Lung (tissue), 12 donors: Measurements from ENCODE around the gene FBXL12. TPM values are rescaled to one million over a fixed set of nuclear protein-coding genes. Genes with fewer than 3 reads are reported as not detected.

ENCODE experiments used
- ATAC-seq: fragments of 200-7000 bp; cut with Tn5 transposase; one replicate; pipeline ENCODE4 v1.9.1; 2020; ENCODE audit warnings: moderate number of reproducible peaks; ENCODE audit not compliant: insufficient read depth, low FRiP score
- DNase-seq, 3 donors: peaks; one replicate each; pipeline ENCODE4 v3.0.0-alpha.2; 2013 to 2017
- H3K27ac ChIP-seq, 2 donors: one replicate each; pipeline ENCODE4 v1.5.1; 2013; ENCODE audit warnings: mild to moderate bottlenecking in 2 of 2, moderate library complexity in 2 of 2, control low read depth in 1 of 2, inconsistent platforms in 1 of 2, low read depth in 1 of 2, low read length in 1 of 2
- H3K27me3 ChIP-seq, 3 donors: one replicate each; pipeline ENCODE4 v1.5.1; 2013; ENCODE audit warnings: low read length in 2 of 3; ENCODE audit not compliant: control insufficient read depth in 3 of 3, insufficient read depth in 3 of 3
- H3K36me3 ChIP-seq, 4 donors: one replicate each; pipeline ENCODE4 v1.5.1; 2013; ENCODE audit warnings: low read length in 4 of 4, mild to moderate bottlenecking in 1 of 4, moderate library complexity in 1 of 4; ENCODE audit not compliant: control insufficient read depth in 4 of 4, insufficient read depth in 4 of 4
- H3K4me1 ChIP-seq, 5 donors: one replicate each; pipeline ENCODE4 v1.5.1; 2013; ENCODE audit warnings: low read length in 5 of 5, mild to moderate bottlenecking in 2 of 5, moderate library complexity in 1 of 5; ENCODE audit not compliant: control insufficient read depth in 5 of 5, insufficient read depth in 5 of 5
- H3K4me3 ChIP-seq: one replicate; pipeline ENCODE4 v1.5.1; 2013; ENCODE audit warnings: mild to moderate bottlenecking, control low read depth, moderate library complexity
- H3K9ac ChIP-seq, 2 donors: one replicate each; pipeline ENCODE4 v1.5.1; 2013; ENCODE audit warnings: low read length in 2 of 2, control low read depth in 1 of 2; ENCODE audit not compliant: insufficient read depth in 1 of 2
- H3K9me3 ChIP-seq, 4 donors: one replicate each; pipeline ENCODE4 v1.5.1; 2013; ENCODE audit warnings: low read length in 3 of 4, mild to moderate bottlenecking in 1 of 4, moderate library complexity in 1 of 4; ENCODE audit not compliant: control insufficient read depth in 4 of 4, insufficient read depth in 3 of 4
- WGBS, 2 donors: extraction: QIAGEN DNeasy Blood & Tissue Kit; methylation state at CpG; one replicate each; pipeline ENCODE4 v1.1.7; 2013; 5-methylcytosine and 5-hydroxymethylcytosine counted together
- polyA plus RNA-seq, 2 donors: library from polyadenylated mRNA; stranded (reverse); fragments of 200-250 nt; gene quantifications; one replicate each; pipeline ENCODE4 v1.2.1, GENCODE V29; 2013
- total RNA-seq, 2 donors: library from RNA; depleted of rRNA in 1 of 2; stranded (reverse); fragments of >200 nt in 1 of 2; gene quantifications; one replicate each; pipeline ENCODE4 v1.2.1, GENCODE V29; 2014 to 2021
- TF ChIP-seq, protein P1 (sequence below): IDR thresholded peaks from 2 replicates; pipeline ENCODE4 v1.5.1; 2012; ENCODE audit warnings: mild to moderate bottlenecking; ENCODE audit errors: control extremely low read depth, extremely low read depth
- donor health status: control.
- donor health status: control.
- donor health status: Bipolar disorder and iron deficiency.
- donor health status: healthy.
- donor health status: DM: yes; HTN: yes; CAD: no.

Gene FBXL12
- total and polyA plus RNA-seq, 4 donors: 18.8 to 27.0 (median 24.9) TPM

DNA sequence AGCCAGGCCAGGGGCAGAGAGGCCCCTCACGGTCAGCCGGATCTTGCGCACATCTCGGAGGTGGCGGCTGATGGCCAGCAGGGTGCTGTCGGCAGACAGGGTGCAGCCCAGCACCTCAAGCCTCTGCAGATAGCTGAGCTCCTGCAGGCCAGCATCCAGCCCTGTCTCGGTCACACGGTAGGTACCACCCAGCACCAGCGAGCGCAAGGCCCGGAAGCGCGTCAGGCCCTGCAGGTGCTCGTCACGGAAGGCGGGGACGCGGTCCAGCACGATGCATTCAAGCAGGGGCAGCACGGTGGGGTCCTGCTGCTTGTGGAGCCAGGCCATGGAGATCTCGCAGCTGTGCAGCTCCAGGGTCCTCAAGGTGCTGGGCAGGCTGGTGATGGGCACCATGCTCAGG is 7.7 kb downstream of the FBXL12 start:
- 98% methylated on average over 21 of the region's 21 CpGs for WGBS, 2 donors
- Histone ChIP-seq H3K4me1 (no peaks in the 10 kb centered on the region), H3K27me3 (no peaks in the 10 kb centered on the region), H3K27ac (no peak overlapping the region), H3K4me3 (no peak overlapping the region), H3K9me3 (peaks cover 0 to 2% (median 0%) of the 10 kb centered on the region in 4 donors), H3K36me3 (peaks cover 14 to 32% (median 18%) of the 10 kb centered on the region in 4 donors), H3K9ac (no peak overlapping the region)
- TF ChIP-seq, protein P1, sequence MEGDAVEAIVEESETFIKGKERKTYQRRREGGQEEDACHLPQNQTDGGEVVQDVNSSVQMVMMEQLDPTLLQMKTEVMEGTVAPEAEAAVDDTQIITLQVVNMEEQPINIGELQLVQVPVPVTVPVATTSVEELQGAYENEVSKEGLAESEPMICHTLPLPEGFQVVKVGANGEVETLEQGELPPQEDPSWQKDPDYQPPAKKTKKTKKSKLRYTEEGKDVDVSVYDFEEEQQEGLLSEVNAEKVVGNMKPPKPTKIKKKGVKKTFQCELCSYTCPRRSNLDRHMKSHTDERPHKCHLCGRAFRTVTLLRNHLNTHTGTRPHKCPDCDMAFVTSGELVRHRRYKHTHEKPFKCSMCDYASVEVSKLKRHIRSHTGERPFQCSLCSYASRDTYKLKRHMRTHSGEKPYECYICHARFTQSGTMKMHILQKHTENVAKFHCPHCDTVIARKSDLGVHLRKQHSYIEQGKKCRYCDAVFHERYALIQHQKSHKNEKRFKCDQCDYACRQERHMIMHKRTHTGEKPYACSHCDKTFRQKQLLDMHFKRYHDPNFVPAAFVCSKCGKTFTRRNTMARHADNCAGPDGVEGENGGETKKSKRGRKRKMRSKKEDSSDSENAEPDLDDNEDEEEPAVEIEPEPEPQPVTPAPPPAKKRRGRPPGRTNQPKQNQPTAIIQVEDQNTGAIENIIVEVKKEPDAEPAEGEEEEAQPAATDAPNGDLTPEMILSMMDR: no peak
- DNase-seq (no peak), ATAC-seq (no peak)

DNA sequence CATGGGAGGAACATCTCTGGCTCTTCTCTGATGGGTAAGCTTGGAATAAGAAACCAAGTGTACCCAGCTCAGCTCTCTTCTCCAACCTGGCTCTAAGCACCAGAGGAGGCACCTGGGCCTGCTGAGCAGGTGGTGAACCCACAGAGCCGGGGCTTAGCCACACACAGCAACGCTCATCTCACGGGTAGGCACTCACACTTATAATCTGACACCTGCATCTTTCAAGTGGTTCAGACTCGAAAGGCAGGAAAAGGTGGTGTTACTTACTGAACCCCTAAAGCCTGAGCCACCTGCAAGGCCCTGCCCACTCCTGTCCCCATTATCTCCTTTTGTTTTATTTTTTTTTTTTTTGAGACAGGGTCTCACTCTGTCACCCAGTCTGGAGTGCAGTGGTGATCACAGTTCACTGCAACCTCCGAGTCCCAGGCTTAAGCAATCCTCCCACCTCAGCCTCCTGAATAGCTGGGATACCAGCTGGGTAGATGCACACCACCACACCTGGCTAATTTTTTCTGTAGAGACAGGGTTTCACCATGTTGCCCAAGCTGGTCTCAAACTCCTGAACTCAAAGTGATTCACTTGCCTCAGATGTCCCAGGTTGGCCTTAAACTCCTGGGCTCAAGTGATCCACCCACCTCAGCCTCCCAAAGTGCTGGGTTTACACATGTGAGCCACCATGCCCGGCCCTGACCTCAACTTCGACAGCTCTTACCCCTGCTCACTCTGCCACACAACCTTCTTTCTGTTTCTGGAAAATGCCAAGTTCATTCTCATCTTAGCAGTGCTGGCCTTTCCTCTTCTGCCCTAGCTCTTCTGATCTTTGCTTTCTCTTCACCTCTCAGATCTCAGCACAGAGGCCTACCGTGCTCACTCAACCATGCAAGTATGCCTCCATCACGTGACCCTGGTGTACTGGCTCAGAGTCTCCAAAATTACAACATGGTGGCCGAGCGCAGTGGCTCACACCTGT is 9.7 kb downstream of the FBXL12 start:
- DNase-seq (no peak), ATAC-seq (no peak)
- WGBS, 2 donors: 86 to 95% methylated on average over 11 of the region's 11 CpGs
- H3K27me3 ChIP-seq: no peaks in the 10 kb centered on the region
- no peaks in the 10 kb centered on the region for H3K4me1 ChIP-seq
- no peak overlapping the region for H3K27ac ChIP-seq
- TF ChIP-seq, protein P1: no peak
- H3K4me3 ChIP-seq: no peak overlapping the region
- no peaks in the 10 kb centered on the region for H3K9me3 ChIP-seq
- H3K36me3 ChIP-seq: peaks cover 17 to 31% (median 19%) of the 10 kb centered on the region in 4 donors
- no peak overlapping the region for H3K9ac ChIP-seq

DNA sequence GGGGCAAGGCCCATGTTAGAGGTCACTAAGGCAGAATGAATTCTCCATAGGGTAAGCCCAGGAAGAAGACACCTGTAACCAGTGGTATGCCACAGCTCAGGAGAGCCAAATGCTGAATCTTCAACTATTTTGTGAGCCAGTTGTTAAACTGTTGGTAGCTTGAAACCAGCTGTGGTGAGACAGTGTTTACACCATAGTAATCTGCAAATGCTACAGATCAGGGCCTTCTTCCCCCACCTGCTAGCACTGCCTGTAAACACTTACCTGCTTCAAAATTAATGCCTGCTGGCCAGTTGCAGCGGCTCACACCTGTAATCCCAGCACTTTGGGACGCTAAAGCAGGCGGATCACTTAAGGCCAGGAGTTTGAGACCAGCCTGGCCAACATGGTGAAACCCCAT is 12.1 kb downstream of the FBXL12 start:
- H3K9me3 ChIP-seq: no peaks in the 10 kb centered on the region
- H3K4me3 ChIP-seq: no peak overlapping the region
- no peak overlapping the region for H3K9ac ChIP-seq
- no peaks in the 10 kb centered on the region for H3K27me3 ChIP-seq
- H3K27ac ChIP-seq: no peak overlapping the region
- ATAC-seq (no peak), DNase-seq (no peak)
- peaks cover 16 to 32% (median 19%) of the 10 kb centered on the region in 4 donors for H3K36me3 ChIP-seq
- H3K4me1 ChIP-seq: no peaks in the 10 kb centered on the region
- TF ChIP-seq, protein P1: no peak
- 95 to 97% methylated on average over 3 of the region's 3 CpGs for WGBS, 2 donors
